ENCODE measurements around the gene GABRA5. TPM values are rescaled to one million over a fixed set of nuclear protein-coding genes. Genes with fewer than 3 reads are reported as not detected.
A peak's percentile ranks its signal among the peaks of the same experiment; 100 is the strongest.

The GABRA5 gene
- total and polyA plus RNA-seq, 11 donors, result not detected

DNA sequence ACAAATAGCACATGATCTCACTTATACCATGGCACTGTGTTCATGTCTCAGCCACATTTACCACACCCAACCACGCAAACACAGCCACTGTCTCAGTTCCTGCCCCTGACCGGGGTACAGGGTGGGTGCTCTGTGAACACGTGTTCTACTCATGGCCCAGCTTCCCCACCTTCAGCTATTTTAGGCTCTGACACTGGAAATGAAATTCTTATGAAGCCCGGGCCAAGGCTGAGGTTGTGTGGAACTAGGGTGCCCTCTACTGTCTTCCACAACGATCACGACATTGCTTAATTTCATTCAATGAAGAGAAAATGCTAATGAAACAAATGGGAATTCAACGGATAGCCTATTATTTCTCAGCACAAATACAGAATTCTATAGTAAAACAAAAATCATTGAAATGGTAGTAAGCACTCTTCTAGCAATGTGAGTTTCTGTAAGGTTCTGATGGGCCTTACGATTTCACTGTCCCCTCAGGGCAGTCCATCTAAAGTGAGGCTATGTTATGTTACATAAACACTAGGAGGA lies 2.1 kb upstream of the GABRA5 start:
- no peak for TF ChIP-seq POLR2A (IDR thresholded peaks at IDR 0.05)
- TF ChIP-seq, protein P1, sequence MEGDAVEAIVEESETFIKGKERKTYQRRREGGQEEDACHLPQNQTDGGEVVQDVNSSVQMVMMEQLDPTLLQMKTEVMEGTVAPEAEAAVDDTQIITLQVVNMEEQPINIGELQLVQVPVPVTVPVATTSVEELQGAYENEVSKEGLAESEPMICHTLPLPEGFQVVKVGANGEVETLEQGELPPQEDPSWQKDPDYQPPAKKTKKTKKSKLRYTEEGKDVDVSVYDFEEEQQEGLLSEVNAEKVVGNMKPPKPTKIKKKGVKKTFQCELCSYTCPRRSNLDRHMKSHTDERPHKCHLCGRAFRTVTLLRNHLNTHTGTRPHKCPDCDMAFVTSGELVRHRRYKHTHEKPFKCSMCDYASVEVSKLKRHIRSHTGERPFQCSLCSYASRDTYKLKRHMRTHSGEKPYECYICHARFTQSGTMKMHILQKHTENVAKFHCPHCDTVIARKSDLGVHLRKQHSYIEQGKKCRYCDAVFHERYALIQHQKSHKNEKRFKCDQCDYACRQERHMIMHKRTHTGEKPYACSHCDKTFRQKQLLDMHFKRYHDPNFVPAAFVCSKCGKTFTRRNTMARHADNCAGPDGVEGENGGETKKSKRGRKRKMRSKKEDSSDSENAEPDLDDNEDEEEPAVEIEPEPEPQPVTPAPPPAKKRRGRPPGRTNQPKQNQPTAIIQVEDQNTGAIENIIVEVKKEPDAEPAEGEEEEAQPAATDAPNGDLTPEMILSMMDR (IDR thresholded peaks at IDR 0.05), result peak; percentile 26 to 67 (median 58)
- 6 to 10% (median 7%) methylated on average over 8 of the region's 8 CpGs for WGBS, 4 donors
- H3K9me3 ChIP-seq, result no peaks in the 10 kb centered on the region
- ATAC-seq (peak; percentile 61 to 84 (median 78)), DNase-seq (no peak)
- intact Hi-C loops (cut with DNase I), result loop anchor here in 9 of 10 donors (2.0 to 10.0 kb wide), 17 partner anchors 38 to 1360 kb away; no protein-coding TSS in a partner anchor
- peaks cover 13 to 40% (median 27%) of the 10 kb centered on the region in 9 donors for H3K27me3 ChIP-seq
- H3K36me3 ChIP-seq, result no peaks in the 10 kb centered on the region
- H3K4me1 ChIP-seq, result peaks cover 0 to 21% (median 0%) of the 10 kb centered on the region in 12 donors
- no peak overlapping the region for H3K4me3 ChIP-seq
- H3K27ac ChIP-seq, result no peak overlapping the region

DNA sequence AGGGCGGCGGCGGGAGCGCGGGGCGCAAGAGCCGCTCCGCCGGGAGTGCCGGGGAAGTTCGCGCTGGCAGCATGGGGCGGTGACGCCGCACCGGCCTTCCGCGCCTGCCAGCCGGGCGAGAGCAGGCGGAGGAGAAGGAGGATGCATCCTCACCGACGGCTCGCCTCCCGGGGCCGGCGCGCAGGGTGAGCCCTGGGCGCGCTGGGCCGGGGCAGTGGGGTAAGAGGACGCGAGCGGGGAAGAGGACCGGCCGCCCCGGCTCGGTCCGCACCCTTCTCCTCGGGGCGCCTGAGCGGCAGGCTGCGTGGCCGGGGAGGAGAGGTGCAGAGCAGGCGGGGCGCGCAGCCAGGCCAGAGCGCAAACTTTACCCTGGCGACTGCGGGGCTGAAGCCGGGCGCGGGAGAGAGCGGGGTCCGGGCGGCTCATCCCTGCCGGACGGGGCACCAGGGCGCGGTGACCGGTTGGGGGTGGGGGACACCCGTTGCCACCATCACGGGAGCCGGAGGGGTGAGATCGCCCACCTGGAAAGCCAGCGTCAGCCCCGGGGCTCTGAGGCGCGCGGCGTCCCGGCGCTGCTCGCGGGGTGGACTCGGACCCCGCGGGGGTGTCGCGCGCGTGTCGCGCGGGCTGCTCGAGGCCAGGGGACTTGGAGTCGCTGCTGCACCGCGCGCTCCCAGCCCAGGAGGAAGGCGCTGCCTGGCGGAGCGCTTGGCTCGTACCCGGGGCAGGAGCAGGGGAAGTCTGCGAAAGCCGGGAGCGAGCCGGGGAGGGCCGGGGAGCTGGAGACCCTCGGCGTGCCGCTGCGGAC lies 542 bp downstream of the GABRA5 start:
- H3K4me3 ChIP-seq, result peak overlapping the region in 7 of 12 donors; percentile 4 to 45 (median 25)
- intact Hi-C loops (cut with DNase I), result loop anchor here in 9 of 10 donors (2.0 to 10.0 kb wide), 14 partner anchors 35 to 1363 kb away; no protein-coding TSS in a partner anchor
- TF ChIP-seq POLR2A (IDR thresholded peaks at IDR 0.05), result no peak
- TF ChIP-seq, protein P1 (IDR thresholded peaks at IDR 0.05), result no peak
- ATAC-seq (peak in 1 of 4 donors; percentile 7), DNase-seq (no peak)
- H3K36me3 ChIP-seq, result no peaks in the 10 kb centered on the region
- H3K9me3 ChIP-seq, result no peaks in the 10 kb centered on the region
- peaks cover 13 to 54% (median 27%) of the 10 kb centered on the region in 9 donors for H3K27me3 ChIP-seq
- WGBS, 4 donors, result 1 to 4% (median 2%) methylated on average over 9 to 104 of the region's 104 CpGs
- H3K4me1 ChIP-seq, result peaks cover 0 to 21% (median 0%) of the 10 kb centered on the region in 12 donors
- H3K27ac ChIP-seq, result no peak overlapping the region

DNA sequence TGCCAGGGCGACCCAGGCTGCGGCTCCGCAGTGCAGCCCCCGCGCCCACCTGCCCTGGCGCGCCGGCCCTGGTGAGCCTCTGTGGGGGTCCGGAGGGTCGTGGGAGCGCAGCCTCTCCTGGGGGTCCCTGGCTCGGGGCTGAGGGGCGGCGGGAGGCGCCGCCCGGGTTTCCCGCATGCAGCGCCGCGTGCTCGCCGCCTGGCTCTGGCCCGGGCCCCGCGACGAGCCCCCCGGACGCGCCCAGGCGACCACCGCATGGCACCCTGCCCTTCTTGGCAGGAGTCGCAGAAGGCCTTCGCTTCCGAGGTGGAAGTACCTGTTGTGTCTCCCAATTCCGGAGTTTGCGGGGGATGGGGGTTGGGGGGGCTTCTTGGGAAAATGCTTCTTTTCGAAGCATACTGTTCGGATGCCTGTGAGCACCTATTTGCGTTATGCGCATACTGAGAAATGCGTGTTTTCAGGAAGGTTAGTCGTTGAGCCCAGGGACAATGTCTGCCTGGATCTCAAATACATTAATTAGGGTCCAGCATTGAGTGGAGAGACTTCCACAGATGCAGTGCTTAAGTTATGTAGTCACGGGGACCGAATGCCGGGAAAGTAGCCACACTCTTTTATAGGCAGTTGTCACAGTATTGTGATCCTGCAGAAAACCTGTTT lies 1.3 kb downstream of the GABRA5 start:
- 9 to 38% (median 13%) methylated on average over 13 to 46 of the region's 46 CpGs for WGBS, 4 donors
- ATAC-seq (peak in 1 of 4 donors; percentile 8), DNase-seq (no peak)
- Histone ChIP-seq H3K4me3 (peak overlapping the region in 3 of 12 donors; percentile 4 to 45 (median 11)), H3K27ac (no peak overlapping the region), H3K36me3 (no peaks in the 10 kb centered on the region), H3K4me1 (peaks cover 0 to 21% (median 0%) of the 10 kb centered on the region in 12 donors), H3K27me3 (peaks cover 13 to 54% (median 27%) of the 10 kb centered on the region in 9 donors), H3K9me3 (no peaks in the 10 kb centered on the region)
- no peak for TF ChIP-seq POLR2A (IDR thresholded peaks at IDR 0.05)
- TF ChIP-seq, protein P1 (IDR thresholded peaks at IDR 0.05), result no peak
- intact Hi-C loops (cut with DNase I), result loop anchor here in 9 of 10 donors (5.0 to 10.0 kb wide), 13 partner anchors 34 to 1363 kb away; no protein-coding TSS in a partner anchor
